ENCODE data around the gene HBP1. TPM values are rescaled to one million over a fixed set of nuclear protein-coding genes. Genes with fewer than 3 reads are reported as not detected.

Gene HBP1
- total and polyA plus RNA-seq, 2 experiments from 2014 or later, result 36.0 to 52.8 TPM

DNA sequence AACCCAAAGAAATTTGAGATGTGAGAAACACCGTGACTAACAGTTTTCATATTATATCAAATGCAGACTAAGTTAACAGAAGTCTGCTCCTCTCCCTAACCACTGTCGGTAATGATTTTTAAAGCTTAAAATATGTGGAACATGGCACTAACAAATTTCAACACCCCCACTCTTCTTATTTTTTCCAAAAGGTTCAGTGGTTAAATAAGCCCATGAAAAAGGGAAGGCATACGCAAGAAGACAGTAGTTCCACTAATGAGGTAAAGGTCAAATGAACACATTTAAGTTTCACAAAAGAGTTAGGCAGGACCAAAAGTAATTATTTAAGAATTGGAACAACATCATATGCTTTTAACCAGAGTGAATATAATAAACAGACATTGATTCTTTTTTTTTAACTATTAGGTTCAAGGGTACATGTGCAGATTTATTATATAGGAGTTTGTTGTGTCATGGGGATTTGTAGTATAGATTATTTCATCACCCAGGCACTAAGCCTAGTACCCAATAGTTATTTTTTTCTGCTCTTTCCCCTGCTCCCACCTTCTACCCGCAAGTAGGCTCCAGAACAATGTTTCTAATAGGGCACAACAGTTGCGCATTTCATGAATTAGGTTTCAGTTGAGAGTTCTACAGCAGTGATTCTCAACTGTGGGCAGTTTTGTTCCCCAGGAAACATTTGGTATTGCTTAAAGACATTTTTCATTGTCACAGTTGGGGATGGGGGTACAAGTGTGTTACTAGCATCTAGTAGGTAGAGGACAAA is 79.9 kb downstream of the HBP1 start (continued):
- TF ChIP-seq, protein P1, sequence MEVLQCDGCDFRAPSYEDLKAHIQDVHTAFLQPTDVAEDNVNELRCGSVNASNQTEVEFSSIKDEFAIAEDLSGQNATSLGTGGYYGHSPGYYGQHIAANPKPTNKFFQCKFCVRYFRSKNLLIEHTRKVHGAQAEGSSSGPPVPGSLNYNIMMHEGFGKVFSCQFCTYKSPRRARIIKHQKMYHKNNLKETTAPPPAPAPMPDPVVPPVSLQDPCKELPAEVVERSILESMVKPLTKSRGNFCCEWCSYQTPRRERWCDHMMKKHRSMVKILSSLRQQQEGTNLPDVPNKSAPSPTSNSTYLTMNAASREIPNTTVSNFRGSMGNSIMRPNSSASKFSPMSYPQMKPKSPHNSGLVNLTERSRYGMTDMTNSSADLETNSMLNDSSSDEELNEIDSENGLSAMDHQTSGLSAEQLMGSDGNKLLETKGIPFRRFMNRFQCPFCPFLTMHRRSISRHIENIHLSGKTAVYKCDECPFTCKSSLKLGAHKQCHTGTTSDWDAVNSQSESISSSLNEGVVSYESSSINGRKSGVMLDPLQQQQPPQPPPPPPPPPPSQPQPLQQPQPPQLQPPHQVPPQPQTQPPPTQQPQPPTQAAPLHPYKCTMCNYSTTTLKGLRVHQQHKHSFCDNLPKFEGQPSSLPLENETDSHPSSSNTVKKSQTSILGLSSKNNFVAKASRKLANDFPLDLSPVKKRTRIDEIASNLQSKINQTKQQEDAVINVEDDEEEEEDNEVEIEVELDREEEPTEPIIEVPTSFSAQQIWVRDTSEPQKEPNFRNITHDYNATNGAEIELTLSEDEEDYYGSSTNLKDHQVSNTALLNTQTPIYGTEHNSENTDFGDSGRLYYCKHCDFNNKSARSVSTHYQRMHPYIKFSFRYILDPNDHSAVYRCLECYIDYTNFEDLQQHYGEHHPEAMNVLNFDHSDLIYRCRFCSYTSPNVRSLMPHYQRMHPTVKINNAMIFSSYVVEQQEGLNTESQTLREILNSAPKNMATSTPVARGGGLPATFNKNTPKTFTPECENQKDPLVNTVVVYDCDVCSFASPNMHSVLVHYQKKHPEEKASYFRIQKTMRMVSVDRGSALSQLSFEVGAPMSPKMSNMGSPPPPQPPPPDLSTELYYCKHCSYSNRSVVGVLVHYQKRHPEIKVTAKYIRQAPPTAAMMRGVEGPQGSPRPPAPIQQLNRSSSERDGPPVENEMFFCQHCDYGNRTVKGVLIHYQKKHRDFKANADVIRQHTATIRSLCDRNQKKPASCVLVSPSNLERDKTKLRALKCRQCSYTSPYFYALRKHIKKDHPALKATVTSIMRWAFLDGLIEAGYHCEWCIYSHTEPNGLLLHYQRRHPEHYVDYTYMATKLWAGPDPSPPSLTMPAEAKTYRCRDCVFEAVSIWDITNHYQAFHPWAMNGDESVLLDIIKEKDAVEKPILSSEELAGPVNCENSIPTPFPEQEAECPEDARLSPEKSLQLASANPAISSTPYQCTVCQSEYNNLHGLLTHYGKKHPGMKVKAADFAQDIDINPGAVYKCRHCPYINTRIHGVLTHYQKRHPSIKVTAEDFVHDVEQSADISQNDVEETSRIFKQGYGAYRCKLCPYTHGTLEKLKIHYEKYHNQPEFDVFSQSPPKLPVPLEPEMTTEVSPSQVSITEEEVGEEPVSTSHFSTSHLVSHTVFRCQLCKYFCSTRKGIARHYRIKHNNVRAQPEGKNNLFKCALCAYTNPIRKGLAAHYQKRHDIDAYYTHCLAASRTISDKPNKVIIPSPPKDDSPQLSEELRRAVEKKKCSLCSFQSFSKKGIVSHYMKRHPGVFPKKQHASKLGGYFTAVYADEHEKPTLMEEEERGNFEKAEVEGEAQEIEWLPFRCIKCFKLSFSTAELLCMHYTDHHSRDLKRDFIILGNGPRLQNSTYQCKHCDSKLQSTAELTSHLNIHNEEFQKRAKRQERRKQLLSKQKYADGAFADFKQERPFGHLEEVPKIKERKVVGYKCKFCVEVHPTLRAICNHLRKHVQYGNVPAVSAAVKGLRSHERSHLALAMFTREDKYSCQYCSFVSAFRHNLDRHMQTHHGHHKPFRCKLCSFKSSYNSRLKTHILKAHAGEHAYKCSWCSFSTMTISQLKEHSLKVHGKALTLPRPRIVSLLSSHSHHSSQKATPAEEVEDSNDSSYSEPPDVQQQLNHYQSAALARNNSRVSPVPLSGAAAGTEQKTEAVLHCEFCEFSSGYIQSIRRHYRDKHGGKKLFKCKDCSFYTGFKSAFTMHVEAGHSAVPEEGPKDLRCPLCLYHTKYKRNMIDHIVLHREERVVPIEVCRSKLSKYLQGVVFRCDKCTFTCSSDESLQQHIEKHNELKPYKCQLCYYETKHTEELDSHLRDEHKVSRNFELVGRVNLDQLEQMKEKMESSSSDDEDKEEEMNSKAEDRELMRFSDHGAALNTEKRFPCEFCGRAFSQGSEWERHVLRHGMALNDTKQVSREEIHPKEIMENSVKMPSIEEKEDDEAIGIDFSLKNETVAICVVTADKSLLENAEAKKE (CRISPR knock-in tag; IDR thresholded peaks at IDR 0.05), result no peak
- no peak for TF ChIP-seq POLR2AphosphoS5 (IDR thresholded peaks at IDR 0.05; ENCODE audit: low read depth)
- TF ChIP-seq, protein P2, sequence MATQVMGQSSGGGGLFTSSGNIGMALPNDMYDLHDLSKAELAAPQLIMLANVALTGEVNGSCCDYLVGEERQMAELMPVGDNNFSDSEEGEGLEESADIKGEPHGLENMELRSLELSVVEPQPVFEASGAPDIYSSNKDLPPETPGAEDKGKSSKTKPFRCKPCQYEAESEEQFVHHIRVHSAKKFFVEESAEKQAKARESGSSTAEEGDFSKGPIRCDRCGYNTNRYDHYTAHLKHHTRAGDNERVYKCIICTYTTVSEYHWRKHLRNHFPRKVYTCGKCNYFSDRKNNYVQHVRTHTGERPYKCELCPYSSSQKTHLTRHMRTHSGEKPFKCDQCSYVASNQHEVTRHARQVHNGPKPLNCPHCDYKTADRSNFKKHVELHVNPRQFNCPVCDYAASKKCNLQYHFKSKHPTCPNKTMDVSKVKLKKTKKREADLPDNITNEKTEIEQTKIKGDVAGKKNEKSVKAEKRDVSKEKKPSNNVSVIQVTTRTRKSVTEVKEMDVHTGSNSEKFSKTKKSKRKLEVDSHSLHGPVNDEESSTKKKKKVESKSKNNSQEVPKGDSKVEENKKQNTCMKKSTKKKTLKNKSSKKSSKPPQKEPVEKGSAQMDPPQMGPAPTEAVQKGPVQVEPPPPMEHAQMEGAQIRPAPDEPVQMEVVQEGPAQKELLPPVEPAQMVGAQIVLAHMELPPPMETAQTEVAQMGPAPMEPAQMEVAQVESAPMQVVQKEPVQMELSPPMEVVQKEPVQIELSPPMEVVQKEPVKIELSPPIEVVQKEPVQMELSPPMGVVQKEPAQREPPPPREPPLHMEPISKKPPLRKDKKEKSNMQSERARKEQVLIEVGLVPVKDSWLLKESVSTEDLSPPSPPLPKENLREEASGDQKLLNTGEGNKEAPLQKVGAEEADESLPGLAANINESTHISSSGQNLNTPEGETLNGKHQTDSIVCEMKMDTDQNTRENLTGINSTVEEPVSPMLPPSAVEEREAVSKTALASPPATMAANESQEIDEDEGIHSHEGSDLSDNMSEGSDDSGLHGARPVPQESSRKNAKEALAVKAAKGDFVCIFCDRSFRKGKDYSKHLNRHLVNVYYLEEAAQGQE (IDR thresholded peaks at IDR 0.05; ENCODE audit: unreplicated experiment), result no peak
- no peak for TF ChIP-seq CREB1 (CRISPR knock-in tag; IDR thresholded peaks at IDR 0.05; ENCODE audit: low read depth)
- no peak for TF ChIP-seq NANOG (IDR thresholded peaks at IDR 0.05; ENCODE audit: borderline replicate concordance)
- no peak for TF ChIP-seq STAT1 (IDR thresholded peaks at IDR 0.05; ENCODE audit: unreplicated experiment)
- no peak for TF ChIP-seq EZH2phosphoT487 (IDR thresholded peaks at IDR 0.05; ENCODE audit: unreplicated experiment)
